KMS-11 (cell line): ENCODE measurements around the gene UHRF2.

ENCODE experiments used
- H2AFZ ChIP-seq: fragments of 200-600 bp; sonication (generic); 2 replicates; pipeline ENCODE4 v1.6.1; 2016; ENCODE audit warnings: antibody characterized with exemption, mixed run types, low read depth
- H3K27ac ChIP-seq: fragments of 200-600 bp; sonication (generic); 2 replicates; pipeline ENCODE4 v1.6.1; 2016; ENCODE audit warnings: mild to moderate bottlenecking, mixed run types
- H3K27me3 ChIP-seq: fragments of 200-600 bp; sonication (generic); 2 replicates; pipeline ENCODE4 v1.6.1; 2017; ENCODE audit warnings: mild to moderate bottlenecking, low read depth, mixed run types, moderate library complexity; ENCODE audit not compliant: insufficient read depth
- H3K36me3 ChIP-seq: fragments of 200-600 bp; sonication (generic); 2 replicates; pipeline ENCODE4 v1.6.1; 2017; ENCODE audit warnings: mild to moderate bottlenecking, mixed run types; ENCODE audit not compliant: insufficient read depth
- H3K4me1 ChIP-seq: fragments of 200-600 bp; sonication (generic); 2 replicates; pipeline ENCODE4 v1.6.1; 2016; ENCODE audit warnings: mild to moderate bottlenecking, low read depth, mixed run types; ENCODE audit not compliant: poor library complexity, severe bottlenecking
- H3K4me2 ChIP-seq: fragments of 200-600 bp; sonication (generic); 2 replicates; pipeline ENCODE4 v1.7.0; 2016; ENCODE audit warnings: mild to moderate bottlenecking, mixed run types
- H3K4me3 ChIP-seq: fragments of 200-600 bp; sonication (generic); IDR thresholded peaks from 2 replicates; pipeline ENCODE4 v1.6.1; 2017; ENCODE audit warnings: low read depth, low read length, mixed read lengths; ENCODE audit not compliant: insufficient read depth
- H3K79me2 ChIP-seq: fragments of 200-600 bp; sonication (generic); 2 replicates; pipeline ENCODE4 v1.6.1; 2016; ENCODE audit warnings: low read depth, mixed run types; ENCODE audit not compliant: insufficient read depth
- H3K9ac ChIP-seq: fragments of 200-600 bp; sonication (generic); 2 replicates; pipeline ENCODE4 v1.6.1; 2016; ENCODE audit warnings: mild to moderate bottlenecking, mixed run types
- H4K20me1 ChIP-seq: fragments of 200-600 bp; sonication (generic); 2 replicates; pipeline ENCODE4 v1.6.1; 2016; ENCODE audit warnings: mild to moderate bottlenecking, mixed run types; ENCODE audit not compliant: insufficient read depth
- CTCF ChIP-seq: fragments of 200-600 bp; sonication (generic); conservative IDR thresholded peaks from 2 replicates; pipeline ENCODE4 v1.6.1; 2017; ENCODE audit warnings: low read depth, mild to moderate bottlenecking, antibody characterized with exemption, low read length, moderate library complexity, mixed read lengths

UHRF2 gene

DNA sequence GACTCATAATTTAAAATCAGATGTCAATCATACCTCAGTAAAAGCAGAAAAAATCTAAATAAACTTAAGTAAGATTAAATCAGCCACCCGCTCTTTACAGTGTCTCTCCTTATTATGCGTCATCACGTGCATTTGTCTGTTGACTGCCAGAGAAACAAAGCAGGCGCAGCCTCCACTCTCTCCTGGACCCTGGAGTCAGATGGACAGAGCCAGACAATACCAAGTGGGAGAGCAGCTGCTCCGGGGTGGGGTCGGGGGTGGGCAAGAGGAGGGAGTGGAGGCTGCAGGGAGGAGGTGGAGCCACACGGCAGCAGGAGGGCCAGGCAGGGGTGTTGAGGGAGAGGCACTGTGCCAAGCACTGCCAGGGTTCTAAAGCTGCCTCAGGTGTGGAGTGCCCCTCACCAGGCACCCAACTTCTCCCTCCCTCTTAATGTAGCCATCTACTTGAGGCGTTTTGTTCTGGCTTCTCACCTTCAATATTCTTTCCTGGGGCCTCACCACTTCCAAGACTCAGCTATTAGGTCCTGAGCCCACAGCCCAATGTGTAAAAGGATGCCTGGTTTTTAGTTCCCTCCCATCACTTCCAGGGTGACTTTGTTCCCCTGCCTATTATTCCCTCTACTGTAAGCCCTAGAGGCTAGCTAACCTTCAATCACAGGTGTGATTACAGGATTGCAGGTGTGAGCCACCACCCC is 136.3 kb downstream of the UHRF2 start:
- Histone ChIP-seq H3K27ac (no peak overlapping the region), H3K4me3 (no peak overlapping the region), H3K4me2 (no peak overlapping the region), H4K20me1 (no peaks in the 10 kb centered on the region), H3K36me3 (no peaks in the 10 kb centered on the region), H3K79me2 (no peaks in the 10 kb centered on the region), H2AFZ (no peak overlapping the region), H3K4me1 (no peaks in the 10 kb centered on the region), H3K27me3 (no peaks in the 10 kb centered on the region), H3K9ac (no peak overlapping the region)
- no peak for TF ChIP-seq CTCF

DNA sequence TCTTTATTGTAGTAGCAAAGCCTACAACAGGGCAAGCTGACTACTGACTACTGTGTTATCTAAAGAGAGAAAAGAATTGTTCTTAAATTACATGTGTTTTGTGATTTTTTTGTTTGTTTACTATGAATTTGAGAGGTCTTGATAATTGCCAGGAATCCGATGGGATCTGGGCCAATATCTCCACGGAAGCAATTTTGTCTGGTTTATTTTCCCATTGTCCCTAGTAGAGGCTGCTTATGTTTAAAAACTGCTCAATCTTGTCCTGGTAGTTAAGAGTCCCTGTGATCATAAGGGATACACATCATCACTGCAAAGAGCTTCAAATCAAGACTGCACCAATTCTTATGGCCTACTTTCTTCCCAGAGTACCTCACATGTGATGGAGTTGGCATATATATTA is 138.1 kb downstream of the UHRF2 start:
- H3K9ac ChIP-seq: no peak overlapping the region
- H3K4me2 ChIP-seq: no peak overlapping the region
- no peak overlapping the region for H3K27ac ChIP-seq

DNA sequence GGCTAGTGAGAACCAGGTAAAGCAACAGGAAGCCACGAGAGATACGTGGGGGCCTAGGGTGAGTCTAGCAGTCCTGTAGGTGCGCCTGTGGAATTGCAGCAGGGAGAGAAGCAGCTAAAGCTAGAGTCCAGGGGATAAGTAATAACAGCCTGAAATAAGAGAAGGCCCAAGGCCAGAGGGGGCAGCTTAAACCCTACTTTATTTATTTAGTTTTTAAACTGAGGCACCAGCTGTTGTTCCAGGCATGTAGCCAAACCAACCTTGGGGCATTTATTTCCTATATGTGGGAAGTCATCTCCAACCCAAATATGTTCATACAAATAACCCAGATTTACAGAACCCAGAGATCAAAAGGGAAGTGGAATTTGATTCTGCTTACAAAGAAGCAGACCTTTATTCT is 139.0 kb downstream of the UHRF2 start:
- Histone ChIP-seq H3K4me2 (no peak overlapping the region), H3K27me3 (no peaks in the 10 kb centered on the region), H2AFZ (no peak overlapping the region), H3K4me3 (no peak overlapping the region), H3K79me2 (no peaks in the 10 kb centered on the region), H3K9ac (no peak overlapping the region), H3K27ac (no peak overlapping the region), H3K36me3 (no peaks in the 10 kb centered on the region), H3K4me1 (no peaks in the 10 kb centered on the region), H4K20me1 (no peaks in the 10 kb centered on the region)
- no peak for TF ChIP-seq CTCF

More for the DNA sequence above, 138.1 kb downstream of the UHRF2 start:
- no peak for TF ChIP-seq CTCF
- Histone ChIP-seq H4K20me1 (no peaks in the 10 kb centered on the region), H3K27me3 (no peaks in the 10 kb centered on the region), H3K36me3 (no peaks in the 10 kb centered on the region), H3K4me3 (no peak overlapping the region), H3K79me2 (no peaks in the 10 kb centered on the region), H2AFZ (no peak overlapping the region), H3K4me1 (no peaks in the 10 kb centered on the region)

- Histone ChIP-seq H3K9ac (no peak overlapping the region), H4K20me1 (no peaks in the 10 kb centered on the region), H2AFZ (no peak overlapping the region), H3K79me2 (no peaks in the 10 kb centered on the region), H3K27me3 (no peaks in the 10 kb centered on the region), H3K4me1 (no peaks in the 10 kb centered on the region), H3K4me3 (no peak overlapping the region), H3K27ac (no peak overlapping the region), H3K36me3 (no peaks in the 10 kb centered on the region), H3K4me2 (no peak overlapping the region)
- TF ChIP-seq CTCF: no peak
Measured at GRCh38 chr9:6552498-6553121, 139.6 kb downstream of the UHRF2 start.
